Vagina (tissue), 2 donors: ENCODE results near the gene FRS2.

Source experiments
- CTCF ChIP-seq, 3 experiments: fragments of 450-650 bp in 2 of 3; fragments of 200-600 bp in 1 of 3; sonication (generic) in 1 of 3; IDR thresholded peaks; one replicate each; pipeline ENCODE4 v1.5.1; 2017 to 2019; ENCODE audit warnings: antibody characterized with exemption in 3 of 3, mild to moderate bottlenecking in 2 of 3, moderate library complexity in 2 of 3
- POLR2A ChIP-seq, 2 donors: fragments of 450-650 bp; IDR thresholded peaks; one replicate each; pipeline ENCODE4 v1.6.1; 2017; ENCODE audit warnings: antibody characterized with exemption in 2 of 2, mild to moderate bottlenecking in 2 of 2, moderate library complexity in 2 of 2
- POLR2AphosphoS5 ChIP-seq, 2 donors: sonication (generic); formaldehyde crosslinking; IDR thresholded peaks; one replicate each; pipeline ENCODE4 v1.9.0; 2017; ENCODE audit warnings: antibody characterized with exemption in 2 of 2, mild to moderate bottlenecking in 2 of 2, low read depth in 1 of 2; ENCODE audit not compliant: insufficient read depth in 1 of 2

- TF ChIP-seq POLR2A (IDR thresholded peaks at IDR 0.05) (no peak), CTCF (IDR thresholded peaks at IDR 0.05) (no peak), POLR2AphosphoS5 (IDR thresholded peaks at IDR 0.05; ENCODE audit: insufficient read depth in 1 of 2, low read depth in 1 of 2) (no peak)
These were observed 143.2 kb downstream of the FRS2 start for GRCh38 chr12:69613351-69613750.
